T-helper 9 cell (primary cell): ENCODE measurements around the gene MOCS3.

Experiments
- DNase-seq: peaks from one replicate; pipeline ENCODE4 v3.0.0-alpha.2; 2020
- total RNA-seq, 2 donors: gene quantifications; one replicate each; lab custom pipeline; 2026; lab: John Stamatoyannopoulos, UW

The MOCS3 gene, protein sequence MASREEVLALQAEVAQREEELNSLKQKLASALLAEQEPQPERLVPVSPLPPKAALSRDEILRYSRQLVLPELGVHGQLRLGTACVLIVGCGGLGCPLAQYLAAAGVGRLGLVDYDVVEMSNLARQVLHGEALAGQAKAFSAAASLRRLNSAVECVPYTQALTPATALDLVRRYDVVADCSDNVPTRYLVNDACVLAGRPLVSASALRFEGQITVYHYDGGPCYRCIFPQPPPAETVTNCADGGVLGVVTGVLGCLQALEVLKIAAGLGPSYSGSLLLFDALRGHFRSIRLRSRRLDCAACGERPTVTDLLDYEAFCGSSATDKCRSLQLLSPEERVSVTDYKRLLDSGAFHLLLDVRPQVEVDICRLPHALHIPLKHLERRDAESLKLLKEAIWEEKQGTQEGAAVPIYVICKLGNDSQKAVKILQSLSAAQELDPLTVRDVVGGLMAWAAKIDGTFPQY
- 7.2 to 22.0 reads per million in 2 donors for total RNA-seq

- DNase-seq = peak; percentile 73
These were observed at the start of gene MOCS3 for GRCh38 chr20:50958615-50959542. TSS of gene MOCS3 (plus strand) at chr20:50958818. CDS start at chr20:50958843, 25 bp downstream.

- no peak for DNase-seq
These were observed 49.2 kb upstream of the MOCS3 start for GRCh38 chr20:50909413-50909812.

DNA sequence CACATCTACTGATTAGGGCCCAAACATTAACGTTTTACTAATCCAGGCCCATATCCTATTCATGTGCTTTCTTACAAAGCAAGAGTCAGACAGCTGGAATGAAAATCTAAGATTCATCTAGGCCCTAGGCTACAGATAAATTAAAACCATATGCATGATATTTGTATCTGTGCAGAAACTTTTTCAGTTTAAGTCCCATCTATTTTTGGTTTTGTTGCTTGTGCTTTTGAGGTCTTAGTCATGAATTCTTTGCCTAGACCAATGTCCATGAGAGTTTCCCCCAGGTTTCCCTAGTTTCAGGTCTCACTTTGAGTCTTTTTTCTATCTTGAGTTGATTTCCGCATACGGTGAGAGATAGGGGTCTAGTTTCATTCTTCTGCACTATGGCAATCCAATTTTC lies 47.6 kb upstream of the MOCS3 start:
- DNase-seq = no peak

- DNase-seq = no peak
These were observed 46.9 kb upstream of the MOCS3 start for GRCh38 chr20:50911716-50912115.

DNA sequence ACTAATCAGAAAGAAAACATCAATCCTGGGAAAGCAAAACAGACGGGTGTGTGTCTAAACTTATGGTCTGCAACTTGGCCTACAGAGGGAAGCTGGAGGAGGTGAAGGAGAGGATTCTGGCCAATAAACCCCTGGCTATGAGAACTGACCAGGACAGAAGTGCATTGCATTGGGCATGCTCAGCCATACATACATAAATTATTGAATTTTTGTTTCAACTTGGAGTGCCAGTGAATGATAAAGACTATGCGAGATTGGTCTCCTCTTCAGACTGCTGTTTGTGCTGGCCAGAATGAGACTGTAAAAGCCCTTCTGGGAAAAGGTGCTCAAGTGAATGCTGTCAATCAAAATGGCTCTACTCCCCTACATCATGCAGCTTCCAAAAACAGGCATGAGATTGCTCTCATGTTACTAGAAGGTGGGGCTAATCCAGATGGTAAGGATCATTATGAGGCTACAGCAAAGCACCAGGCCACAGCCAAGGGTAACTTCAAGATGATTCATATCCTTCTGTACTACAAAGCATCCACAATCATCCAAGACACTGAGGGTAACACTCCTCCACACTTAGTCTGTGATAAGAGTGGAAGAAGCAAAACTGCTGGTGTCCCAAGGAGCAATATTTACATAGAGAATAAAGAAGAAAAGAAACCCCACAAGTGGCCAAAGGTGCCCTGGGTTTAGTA lies 44.8 kb upstream of the MOCS3 start:
- no peak for DNase-seq

DNA sequence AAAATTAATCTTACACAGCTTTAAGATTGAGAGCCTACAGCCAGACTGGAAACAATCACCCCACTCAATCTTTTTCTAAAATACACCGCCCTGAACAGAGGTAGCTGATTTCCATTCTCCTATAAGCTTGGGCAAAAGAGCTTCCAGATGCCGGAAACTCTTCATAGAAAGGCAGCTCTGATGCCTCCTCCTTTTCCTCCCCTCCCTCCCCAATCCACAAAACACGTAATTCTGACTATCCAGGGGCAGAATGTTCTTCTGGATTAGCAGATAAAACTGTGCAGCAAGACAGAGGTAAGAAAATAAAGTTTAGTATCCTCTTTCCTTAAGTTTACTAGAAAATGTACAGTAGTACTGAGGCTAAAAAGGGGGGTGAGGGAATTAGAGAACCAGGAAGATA lies 43.2 kb upstream of the MOCS3 start:
- no peak for DNase-seq

DNA sequence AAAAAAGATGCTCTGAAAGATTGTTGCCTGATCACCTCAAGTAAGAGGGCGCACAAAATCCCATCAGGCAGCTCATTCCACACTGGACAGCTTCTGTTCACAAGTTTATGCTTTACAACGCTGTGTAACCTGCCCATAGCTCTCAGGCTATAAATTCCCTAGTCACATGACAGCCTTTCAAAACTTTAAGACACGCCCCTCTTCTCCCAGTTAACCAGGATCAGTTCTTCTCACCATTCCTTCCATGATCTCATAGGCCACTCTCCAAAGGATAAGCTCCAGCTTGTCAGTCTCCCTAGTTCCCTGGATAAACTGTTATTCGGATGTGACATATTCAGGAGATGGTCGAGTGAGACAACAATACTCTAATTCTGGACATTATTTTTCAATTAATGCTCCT lies 42.4 kb upstream of the MOCS3 start:
- no peak for DNase-seq

DNA sequence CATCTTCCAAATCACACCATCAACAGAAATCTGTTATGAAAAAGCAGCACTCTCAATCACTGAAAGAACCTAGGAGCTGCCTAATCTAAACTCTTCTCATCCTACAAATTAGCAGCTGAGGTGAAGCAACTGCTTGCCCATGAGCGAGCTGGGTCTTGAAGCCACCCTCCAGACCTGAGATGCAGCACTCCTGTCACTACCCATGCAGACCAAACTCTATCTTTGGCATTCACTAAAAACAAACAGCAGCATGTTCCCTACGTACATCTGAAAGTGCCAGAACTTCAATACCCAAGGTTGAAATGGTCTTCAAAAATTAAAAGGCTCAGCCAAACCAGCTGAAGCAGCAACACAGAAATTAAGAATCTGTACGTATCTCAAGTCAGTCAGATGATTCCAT lies 41.7 kb upstream of the MOCS3 start:
- DNase-seq = no peak

DNA sequence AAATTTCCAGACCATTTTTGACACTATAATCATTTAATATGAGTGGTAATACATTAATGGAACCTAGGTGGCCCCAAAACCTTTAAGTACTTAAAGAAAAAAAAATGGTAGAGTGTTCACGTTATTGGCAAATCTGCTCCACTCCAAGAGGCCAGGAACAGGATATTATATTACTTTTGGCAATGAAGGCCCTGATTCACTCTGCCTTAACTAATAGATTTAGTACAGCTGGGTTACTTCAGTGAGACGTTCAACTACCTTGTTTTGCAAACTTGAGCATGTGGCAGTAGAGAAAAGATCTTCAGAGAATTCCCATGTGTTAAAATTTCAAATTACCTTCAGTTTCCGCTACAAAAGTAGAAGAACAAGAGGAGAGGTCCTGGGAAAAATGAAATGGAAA lies 40.2 kb upstream of the MOCS3 start:
- no peak for DNase-seq

GRCh38 chr20:50919567-50919966 lies 39.1 kb upstream of the MOCS3 start:
- no peak for DNase-seq

GRCh38 chr20:50920997-50921396 lies 37.6 kb upstream of the MOCS3 start:
- DNase-seq = no peak

- DNase-seq = no peak
These were observed 36.7 kb upstream of the MOCS3 start for GRCh38 chr20:50921803-50922501.

GRCh38 chr20:50924261-50924920 lies 34.2 kb upstream of the MOCS3 start:
- no peak for DNase-seq

DNA sequence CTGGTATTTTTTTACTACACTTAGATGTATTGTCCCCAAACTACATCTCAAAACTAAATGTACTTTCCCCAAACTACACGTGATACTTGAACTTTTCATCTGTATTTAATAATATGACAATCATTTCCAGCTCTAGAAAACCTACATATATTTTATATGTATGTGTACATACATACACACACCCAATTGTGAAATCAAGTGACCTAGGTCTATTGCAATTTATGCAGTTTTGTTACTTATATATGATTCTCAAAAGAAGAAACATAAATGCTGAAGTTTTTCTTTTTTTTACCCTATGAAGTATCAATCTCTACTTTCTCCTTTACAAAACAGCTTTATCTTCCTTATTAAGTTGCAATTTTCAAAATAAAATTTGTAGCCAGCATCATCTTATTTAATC lies 32.1 kb upstream of the MOCS3 start:
- no peak for DNase-seq

DNA sequence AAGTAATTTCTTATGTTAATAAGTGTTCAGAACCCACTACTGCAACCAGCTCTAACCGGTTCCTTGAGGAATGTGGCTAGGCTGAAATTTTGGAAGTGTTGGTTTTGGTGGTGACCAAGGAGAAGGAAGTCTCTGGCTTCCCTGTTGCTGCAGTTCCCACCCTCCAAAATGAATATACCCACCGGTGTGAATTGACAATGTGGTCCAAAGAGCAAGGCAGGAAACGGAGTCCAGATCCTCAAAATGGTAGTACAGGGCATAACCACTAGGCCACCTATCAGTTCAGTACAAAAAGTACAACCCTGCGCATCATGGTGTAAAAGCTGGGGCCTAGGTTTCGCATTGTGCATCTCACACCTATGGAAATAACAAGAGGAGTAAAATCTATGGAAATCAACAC lies 30.1 kb upstream of the MOCS3 start:
- no peak for DNase-seq

DNA sequence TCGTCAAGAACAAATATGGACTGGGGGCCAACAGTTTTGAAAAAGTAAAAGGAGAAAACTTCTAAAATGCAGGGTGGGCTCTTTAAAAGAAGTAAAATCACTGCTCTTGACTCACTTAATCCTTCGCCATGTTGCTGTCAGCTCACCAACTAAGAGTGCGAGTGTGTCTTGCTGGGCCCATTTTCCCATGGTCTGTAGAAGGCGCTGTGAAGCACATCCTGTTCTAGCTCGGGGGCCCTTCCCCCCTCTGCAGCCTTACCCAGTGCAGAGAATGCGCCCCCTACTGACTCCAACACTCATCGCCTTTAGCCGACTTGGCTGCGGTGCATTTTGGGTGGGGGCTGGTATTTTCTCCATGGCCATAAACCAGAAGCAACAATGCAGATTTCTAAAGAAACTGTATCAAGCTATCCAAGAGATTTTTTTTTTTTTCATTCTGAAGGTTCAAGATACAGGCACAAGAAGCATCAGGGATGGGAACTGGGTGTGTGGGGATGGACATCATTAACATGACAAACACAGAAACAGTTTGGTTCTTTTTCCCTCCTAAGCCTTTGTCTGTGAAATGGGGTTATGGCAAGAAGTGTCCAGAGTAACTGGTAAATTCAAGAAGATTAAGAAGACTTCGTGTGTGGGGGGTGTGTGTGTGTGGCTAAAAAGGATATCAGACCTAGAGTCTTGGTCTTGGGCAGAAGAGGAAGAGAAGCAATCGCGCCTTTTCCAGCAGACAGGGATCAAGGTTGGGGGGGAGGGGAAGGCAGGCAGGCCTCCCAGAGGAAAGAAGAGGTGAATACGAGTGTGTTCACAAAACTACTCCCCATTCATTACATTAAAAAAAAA lies 29.1 kb upstream of the MOCS3 start:
- DNase-seq = peak; percentile 84

GRCh38 chr20:50930139-50930975 lies 28.3 kb upstream of the MOCS3 start:
- DNase-seq = no peak

GRCh38 chr20:50930976-50931305 lies 27.7 kb upstream of the MOCS3 start:
- DNase-seq = no peak

- DNase-seq = peak; percentile 89
These were observed 27.2 kb upstream of the MOCS3 start, which contains the start of gene ADNP for GRCh38 chr20:50931306-50932015. TSS of gene ADNP (minus strand) at chr20:50931437. CDS start at chr20:50903996, 27,441 bp downstream.
